Glutamatergic neuron (in vitro differentiated cells): ENCODE results near the gene MTFMT. TPM values are rescaled to one million over a fixed set of nuclear protein-coding genes. Genes with fewer than 3 reads are reported as not detected.
A peak's percentile ranks its signal among the peaks of the same experiment; 100 is the strongest.

ENCODE experiments used
- DNase-seq: peaks from one replicate; pipeline ENCODE4 v3.0.0; 2022
- H3K27ac Mint-ChIP-seq: one replicate; pipeline ENCODE4 v1.8.0; 2020; ENCODE audit warnings: mild to moderate bottlenecking, mixed read lengths, inconsistent platforms; ENCODE audit not compliant: unreplicated experiment
- H3K27me3 Mint-ChIP-seq: one replicate; pipeline ENCODE4 v1.8.0; 2020; ENCODE audit warnings: mild to moderate bottlenecking, moderate library complexity, mixed read lengths, inconsistent platforms; ENCODE audit not compliant: unreplicated experiment
- H3K36me3 Mint-ChIP-seq: one replicate; pipeline ENCODE4 v1.8.0; 2020; ENCODE audit warnings: mild to moderate bottlenecking, mixed read lengths, inconsistent platforms; ENCODE audit not compliant: unreplicated experiment
- H3K4me1 Mint-ChIP-seq: one replicate; pipeline ENCODE4 v1.8.0; 2020; ENCODE audit warnings: mild to moderate bottlenecking, low read depth, mixed read lengths, inconsistent platforms; ENCODE audit not compliant: unreplicated experiment
- H3K4me3 Mint-ChIP-seq: one replicate; pipeline ENCODE4 v1.8.0; 2020; ENCODE audit warnings: mild to moderate bottlenecking, mixed read lengths, inconsistent platforms; ENCODE audit not compliant: unreplicated experiment
- H3K9me3 Mint-ChIP-seq: one replicate; pipeline ENCODE4 v1.8.0; 2020; ENCODE audit warnings: mild to moderate bottlenecking, moderate library complexity, mixed read lengths, inconsistent platforms; ENCODE audit not compliant: unreplicated experiment
- total RNA-seq: library from RNA; stranded (reverse); fragmentation: NEBNext Ultra II Directional; extraction: Animal tissue kit (Norgen Biotek cat#: 25700); gene quantifications from one replicate; pipeline ENCODE4 v1.2.1, GENCODE V29; 2021; ENCODE audit not compliant: unreplicated experiment
- TF ChIP-seq, protein P1 (sequence below): fragments of 200-600 bp; sonication (generic); IDR thresholded peaks from one replicate; pipeline ENCODE4 v1.5.0; 2021; ENCODE audit not compliant: partially characterized antibody, unreplicated experiment

Gene MTFMT
- total RNA-seq, 1 donor from 2014 or later: 12.6 TPM

- TF ChIP-seq, protein P1, sequence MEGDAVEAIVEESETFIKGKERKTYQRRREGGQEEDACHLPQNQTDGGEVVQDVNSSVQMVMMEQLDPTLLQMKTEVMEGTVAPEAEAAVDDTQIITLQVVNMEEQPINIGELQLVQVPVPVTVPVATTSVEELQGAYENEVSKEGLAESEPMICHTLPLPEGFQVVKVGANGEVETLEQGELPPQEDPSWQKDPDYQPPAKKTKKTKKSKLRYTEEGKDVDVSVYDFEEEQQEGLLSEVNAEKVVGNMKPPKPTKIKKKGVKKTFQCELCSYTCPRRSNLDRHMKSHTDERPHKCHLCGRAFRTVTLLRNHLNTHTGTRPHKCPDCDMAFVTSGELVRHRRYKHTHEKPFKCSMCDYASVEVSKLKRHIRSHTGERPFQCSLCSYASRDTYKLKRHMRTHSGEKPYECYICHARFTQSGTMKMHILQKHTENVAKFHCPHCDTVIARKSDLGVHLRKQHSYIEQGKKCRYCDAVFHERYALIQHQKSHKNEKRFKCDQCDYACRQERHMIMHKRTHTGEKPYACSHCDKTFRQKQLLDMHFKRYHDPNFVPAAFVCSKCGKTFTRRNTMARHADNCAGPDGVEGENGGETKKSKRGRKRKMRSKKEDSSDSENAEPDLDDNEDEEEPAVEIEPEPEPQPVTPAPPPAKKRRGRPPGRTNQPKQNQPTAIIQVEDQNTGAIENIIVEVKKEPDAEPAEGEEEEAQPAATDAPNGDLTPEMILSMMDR: no peak
- DNase-seq: no peak
- no peak overlapping the region for H3K27ac Mint-ChIP-seq
- H3K4me1 Mint-ChIP-seq: no peaks in the 10 kb centered on the region
- H3K9me3 Mint-ChIP-seq: peaks cover 2% of the 10 kb centered on the region
- peaks cover 2% of the 10 kb centered on the region for H3K27me3 Mint-ChIP-seq
- no peaks in the 10 kb centered on the region for H3K36me3 Mint-ChIP-seq
- H3K4me3 Mint-ChIP-seq: no peak overlapping the region
Observed at GRCh38 chr15:64997745-64998375, 31.6 kb downstream of the MTFMT start.

GRCh38 chr15:64997066-64997465 lies 32.4 kb downstream of the MTFMT start:
- Mint-ChIP-seq H3K4me1 (no peaks in the 10 kb centered on the region), H3K27me3 (peaks cover 2% of the 10 kb centered on the region)
- TF ChIP-seq, protein P1: no peak

DNA sequence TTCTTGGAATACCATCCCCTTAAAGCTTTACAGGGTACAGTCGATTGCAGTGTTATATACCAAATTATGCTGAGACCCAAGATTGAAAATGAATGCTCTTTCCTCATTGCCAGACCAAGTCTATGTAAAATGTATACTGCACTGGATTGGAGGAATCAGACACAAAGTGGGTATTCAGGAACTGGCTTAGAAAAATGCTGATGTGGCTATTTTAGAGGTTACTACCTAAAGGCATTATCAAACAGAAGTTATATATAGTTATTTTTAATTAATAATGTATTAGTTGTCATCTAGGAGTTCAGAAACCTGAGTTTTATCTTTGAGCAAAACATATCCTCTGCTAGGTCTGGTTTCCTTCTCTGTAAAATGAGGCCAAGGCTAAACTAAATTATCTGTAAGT lies 36.1 kb downstream of the MTFMT start:
- peaks cover 5% of the 10 kb centered on the region for H3K27me3 Mint-ChIP-seq
- H3K4me3 Mint-ChIP-seq: no peak overlapping the region
- TF ChIP-seq, protein P1: no peak
- no peaks in the 10 kb centered on the region for H3K36me3 Mint-ChIP-seq
- H3K9me3 Mint-ChIP-seq: peaks cover 5% of the 10 kb centered on the region
- peaks cover 12% of the 10 kb centered on the region for H3K4me1 Mint-ChIP-seq
- no peak overlapping the region for H3K27ac Mint-ChIP-seq
- no peak for DNase-seq

More at GRCh38 chr15:64997066-64997465, 32.4 kb downstream of the MTFMT start:
- Mint-ChIP-seq H3K27ac (no peak overlapping the region), H3K36me3 (no peaks in the 10 kb centered on the region), H3K9me3 (peaks cover 2% of the 10 kb centered on the region), H3K4me3 (no peak overlapping the region)
- DNase-seq: no peak

DNA sequence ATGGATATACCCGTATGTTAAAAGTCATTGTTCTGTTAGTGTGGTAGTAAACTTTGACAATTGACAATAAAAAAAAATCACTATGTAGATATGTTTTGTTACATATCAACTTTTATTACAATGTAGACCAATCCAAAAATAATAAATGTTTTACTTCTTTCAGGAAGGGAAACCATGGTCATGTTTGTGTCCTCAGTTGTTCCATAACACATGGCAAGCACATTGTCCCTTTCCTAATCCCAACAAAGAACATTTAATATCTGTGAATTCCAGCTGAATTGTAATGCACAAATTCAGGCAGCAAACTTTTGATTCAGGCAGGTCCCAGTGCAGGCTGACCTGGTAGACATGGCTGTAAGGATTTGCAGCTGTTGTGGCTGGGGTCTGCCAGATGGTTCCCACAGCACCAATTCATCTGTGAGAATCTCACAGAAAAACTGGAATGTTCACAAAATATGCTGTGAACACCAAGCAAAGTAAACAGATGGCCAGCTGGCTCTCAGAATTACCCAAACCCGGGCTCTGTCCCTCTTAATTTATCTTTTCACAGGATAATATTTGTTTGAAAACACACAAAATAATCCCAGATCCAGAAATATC lies 37.8 kb downstream of the MTFMT start:
- no peaks in the 10 kb centered on the region for H3K36me3 Mint-ChIP-seq
- H3K9me3 Mint-ChIP-seq: peaks cover 5% of the 10 kb centered on the region
- TF ChIP-seq, protein P1: no peak
- peak overlapping the region; percentile 53 for H3K27ac Mint-ChIP-seq
- H3K4me1 Mint-ChIP-seq: peaks cover 12% of the 10 kb centered on the region
- H3K4me3 Mint-ChIP-seq: peak overlapping the region; percentile 45
- peak; percentile 20 for DNase-seq
- H3K27me3 Mint-ChIP-seq: peaks cover 5% of the 10 kb centered on the region

- H3K27me3 Mint-ChIP-seq: peaks cover 6% of the 10 kb centered on the region
- H3K4me1 Mint-ChIP-seq: peaks cover 14% of the 10 kb centered on the region
- H3K4me3 Mint-ChIP-seq: peak overlapping the region; percentile 92
- TF ChIP-seq, protein P1: no peak
- no peak for DNase-seq
- no peaks in the 10 kb centered on the region for H3K36me3 Mint-ChIP-seq
- H3K27ac Mint-ChIP-seq: peak overlapping the region; percentile 65
- peaks cover 5% of the 10 kb centered on the region for H3K9me3 Mint-ChIP-seq
Observed at GRCh38 chr15:64990168-64990470, 39.3 kb downstream of the MTFMT start.
